GM18505 (cell line): Measurements from ENCODE around the gene EIF5A2.
"Not testable (repeated sequence)": the region's sequence is repeated elsewhere in the genome, so short reads cannot be mapped to it uniquely, and the experiment has no call there.

Source experiments
- ATAC-seq: cut with Tn5 transposase; IDR thresholded peaks from one replicate; pipeline ENCODE4 v1.9.1; 2021; ENCODE audit not compliant: unreplicated experiment
- POLR2A ChIP-seq: IDR thresholded peaks from 4 replicates; pipeline ENCODE4 v1.6.1; 2011; ENCODE audit warnings: borderline replicate concordance; ENCODE audit not compliant: insufficient read depth, insufficient read length; ENCODE audit errors: extremely low read depth

Gene EIF5A2

DNA sequence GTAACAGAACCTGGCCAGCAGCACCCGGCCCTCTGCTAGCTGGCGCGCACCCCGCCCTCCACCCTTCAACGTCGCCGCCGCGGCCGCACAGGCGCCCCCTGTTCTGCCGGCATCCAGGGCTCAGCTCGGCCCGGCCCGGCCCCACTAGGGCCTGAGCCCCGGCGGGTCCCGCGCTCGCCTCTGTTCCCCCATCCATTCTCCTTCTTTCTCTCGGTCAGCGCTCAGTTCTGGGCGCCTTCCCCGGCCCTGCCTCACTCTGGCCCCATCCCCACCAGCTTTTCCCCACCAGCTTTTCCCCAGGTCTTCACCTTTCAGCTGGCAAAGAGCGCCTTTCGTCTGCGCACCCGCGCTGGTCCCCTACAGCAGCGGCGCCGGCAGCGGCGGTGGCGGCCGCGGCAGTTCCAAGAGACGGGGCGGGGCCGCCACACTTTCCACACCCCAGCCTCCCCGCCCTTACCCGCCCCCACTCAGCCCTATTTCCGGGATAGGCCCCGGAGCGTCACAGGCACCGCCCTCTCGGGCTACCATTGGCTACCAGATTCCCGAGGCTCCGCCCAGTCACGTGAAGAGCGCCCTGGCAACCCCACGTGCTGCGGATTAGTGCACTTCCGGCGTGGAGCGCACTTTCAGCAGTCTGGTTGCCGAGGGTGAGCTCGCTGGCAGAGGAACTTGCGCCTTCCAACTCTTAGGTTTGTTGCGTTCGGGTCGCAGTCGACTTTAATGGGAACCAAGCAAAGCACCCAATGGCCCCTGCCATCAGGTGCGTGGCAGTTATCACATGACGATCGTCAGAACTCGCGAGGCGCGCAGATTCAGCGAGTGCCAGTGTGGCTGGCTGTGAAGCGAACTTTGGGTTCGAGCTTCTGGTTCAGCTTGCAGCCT is at the start of gene EIF5A2:
Gene EIF5A2, minus strand, starts transcription at position 403 of the 882 bp plus-strand sequence. CDS start 831 bp downstream, outside the sequence.
- peak; percentile 58 for TF ChIP-seq POLR2A
- peak; percentile 91 for ATAC-seq

DNA sequence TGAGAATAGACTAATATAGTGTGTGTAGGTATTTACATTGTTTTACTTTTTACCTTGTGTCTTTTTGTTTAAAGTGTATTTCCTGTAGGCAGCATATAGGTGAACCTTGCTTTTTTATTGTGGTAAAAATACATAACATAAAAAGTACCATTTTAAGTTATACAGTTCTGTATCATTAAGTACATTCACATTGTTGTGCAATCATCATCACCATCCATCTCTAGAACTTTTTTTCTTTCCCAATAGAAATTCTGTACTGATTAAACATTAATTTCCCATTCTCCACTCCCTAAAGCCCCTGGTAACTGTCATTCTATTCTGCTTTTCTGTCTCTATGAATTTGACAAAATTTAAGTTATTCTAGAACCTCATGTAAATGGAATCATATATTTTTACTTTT is 48.2 kb upstream of the EIF5A2 start:
- TF ChIP-seq POLR2A, result no peak
- ATAC-seq, result no peak

DNA sequence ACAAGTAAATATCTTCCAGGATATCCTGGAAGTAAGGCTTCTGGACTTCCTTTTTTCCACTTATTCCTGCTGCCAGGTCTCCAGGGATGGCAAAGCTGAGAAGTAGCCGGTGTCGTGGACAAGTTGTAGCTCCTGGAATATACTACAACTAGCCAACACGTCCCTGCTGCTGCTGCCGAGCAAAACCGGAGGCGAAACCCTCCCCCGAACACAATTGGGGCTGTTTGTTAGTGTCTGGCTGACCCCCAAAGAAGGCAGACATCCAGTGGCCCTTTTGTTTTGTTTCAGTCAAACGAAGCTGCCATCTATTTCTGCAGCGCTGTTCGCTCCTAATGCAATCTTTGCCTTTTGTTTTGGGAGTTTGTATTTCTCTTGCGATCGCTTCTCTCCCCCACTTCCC is 45.3 kb upstream of the EIF5A2 start:
- no peak for TF ChIP-seq POLR2A
- no peak for ATAC-seq

DNA sequence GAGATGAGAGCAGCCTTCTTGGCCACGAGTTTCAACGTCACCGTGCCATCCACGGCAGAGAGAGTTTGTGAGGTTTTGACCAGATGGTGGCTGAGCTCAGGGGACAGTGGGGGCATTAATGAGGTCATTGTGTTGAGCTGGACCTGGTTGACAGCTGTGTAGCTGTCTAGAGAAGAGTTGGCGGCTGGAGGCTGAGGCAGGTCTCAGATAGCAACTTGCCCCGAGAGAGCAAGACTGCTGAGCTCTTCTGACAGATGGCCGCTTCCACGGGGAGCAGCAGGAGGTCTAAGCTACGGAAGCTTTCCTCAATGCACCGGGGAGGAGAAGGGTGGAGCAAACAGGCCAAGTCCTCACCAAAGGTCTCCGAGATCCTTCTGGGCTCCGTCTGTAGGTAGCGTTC is 44.8 kb upstream of the EIF5A2 start:
- ATAC-seq, result no peak
- no peak for TF ChIP-seq POLR2A

DNA sequence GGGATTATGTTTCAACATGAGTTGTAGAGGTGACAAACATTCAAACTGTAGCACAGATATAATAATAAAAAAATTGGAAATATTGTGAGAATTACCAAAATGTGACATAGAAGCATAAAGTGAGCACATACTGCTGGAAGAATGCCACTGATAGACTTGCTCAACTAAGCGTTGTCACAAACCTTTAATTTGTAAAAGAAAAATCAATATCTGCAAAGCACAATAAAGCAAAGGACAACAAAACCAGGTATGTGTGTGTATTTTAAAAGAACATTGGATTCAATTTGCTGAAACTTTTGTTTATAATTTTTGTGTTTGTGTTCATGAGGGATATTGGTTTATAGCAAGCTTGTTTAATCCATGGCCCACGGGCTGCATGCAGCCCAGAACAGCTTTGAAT is 40.8 kb upstream of the EIF5A2 start:
- ATAC-seq, result no peak
- no peak for TF ChIP-seq POLR2A

DNA sequence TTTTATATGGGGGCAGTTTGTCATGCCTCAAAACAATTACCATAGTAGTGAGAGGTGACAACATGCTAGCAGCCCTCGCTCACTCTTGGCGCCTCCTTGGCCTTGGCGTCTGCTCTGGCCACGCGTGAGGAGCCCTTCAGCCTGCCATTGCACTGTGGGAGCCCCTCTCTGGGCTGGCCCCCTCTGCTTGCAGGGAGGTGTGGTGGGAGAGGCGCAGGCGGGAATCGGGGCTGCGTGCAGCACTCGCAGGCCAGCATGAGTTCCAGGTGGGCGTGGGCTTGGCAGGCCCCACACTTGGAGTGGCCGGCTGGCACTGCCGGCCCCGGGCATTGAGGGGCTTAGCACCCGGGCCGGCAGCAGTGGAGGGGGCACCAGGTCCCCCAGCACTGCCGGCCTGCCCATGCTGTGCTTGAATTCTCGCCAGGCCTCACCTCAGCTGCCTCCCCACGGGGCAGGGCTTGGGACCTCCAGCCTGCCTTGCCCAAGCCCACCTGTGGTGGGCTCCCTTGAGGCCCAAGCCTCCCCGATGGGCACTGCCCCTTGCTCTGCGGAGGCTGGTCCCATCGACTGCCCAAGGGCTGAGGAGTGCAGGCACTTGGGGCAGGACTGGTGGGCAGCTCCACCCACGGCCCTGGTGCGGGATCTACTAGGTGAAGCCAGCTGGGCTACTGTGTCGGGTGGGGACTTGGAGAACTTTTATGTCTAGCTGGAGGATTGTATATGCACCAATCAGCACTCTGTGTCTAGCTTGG is 38.8 kb upstream of the EIF5A2 start:
- ATAC-seq, result no peak
- TF ChIP-seq POLR2A, result no peak

DNA sequence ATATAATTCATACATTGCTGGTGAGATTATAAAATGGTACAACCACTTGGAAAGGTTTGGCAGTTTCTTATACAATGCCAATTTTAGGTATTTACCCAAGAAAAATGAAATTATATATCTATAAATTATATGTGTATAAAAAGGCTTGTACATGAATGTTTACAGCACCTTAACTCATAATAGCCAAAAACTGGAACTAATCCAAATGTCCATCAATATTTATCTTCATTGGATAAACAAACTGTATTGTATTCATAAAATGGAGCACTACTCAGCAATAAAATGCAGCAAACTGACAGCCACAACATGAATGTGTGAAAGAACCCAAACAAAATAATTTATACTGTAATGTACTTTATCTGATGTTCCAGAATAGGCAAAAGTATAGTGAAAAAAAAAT is 33.6 kb upstream of the EIF5A2 start:
- ATAC-seq, result no peak
- no peak for TF ChIP-seq POLR2A

DNA sequence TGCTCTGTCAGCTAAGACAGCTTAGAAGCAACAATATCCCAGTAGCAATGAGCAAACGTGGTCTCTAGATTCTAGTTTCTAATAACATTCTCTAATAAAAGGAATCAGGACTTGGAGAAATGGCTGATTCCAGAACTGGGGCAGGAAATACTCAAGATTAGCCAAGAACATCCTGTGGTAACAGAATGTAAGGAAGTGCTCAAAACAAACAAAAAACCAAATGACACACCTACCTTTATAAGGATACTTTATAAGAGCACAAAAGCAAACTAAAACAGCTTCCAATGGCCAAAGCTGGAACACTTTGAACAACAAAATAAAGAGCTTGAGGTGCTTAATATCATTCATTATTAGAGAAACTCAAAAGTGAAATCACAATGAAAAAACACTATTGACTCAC is 33.1 kb upstream of the EIF5A2 start:
- no peak for TF ChIP-seq POLR2A
- ATAC-seq, result no peak

DNA sequence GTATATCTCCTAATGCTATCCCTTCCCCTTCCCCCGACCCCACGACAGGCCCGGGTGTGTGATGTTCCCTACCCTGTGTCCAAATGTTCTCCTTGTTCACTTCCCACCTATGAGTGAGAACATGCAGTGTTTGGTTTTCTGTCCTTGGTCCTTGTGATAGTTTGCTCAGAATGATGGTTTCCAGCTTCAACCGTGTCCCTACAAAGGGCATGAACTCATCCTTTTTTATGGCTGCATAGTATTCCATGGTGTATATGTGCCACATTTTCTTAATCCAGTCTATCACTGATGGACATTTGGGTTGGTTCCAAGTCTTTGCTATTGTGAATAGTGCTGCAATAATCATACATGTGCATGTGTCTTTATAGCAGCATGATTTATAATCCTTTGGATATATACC is 24.6 kb upstream of the EIF5A2 start:
- not testable (repeated sequence) for ATAC-seq

DNA sequence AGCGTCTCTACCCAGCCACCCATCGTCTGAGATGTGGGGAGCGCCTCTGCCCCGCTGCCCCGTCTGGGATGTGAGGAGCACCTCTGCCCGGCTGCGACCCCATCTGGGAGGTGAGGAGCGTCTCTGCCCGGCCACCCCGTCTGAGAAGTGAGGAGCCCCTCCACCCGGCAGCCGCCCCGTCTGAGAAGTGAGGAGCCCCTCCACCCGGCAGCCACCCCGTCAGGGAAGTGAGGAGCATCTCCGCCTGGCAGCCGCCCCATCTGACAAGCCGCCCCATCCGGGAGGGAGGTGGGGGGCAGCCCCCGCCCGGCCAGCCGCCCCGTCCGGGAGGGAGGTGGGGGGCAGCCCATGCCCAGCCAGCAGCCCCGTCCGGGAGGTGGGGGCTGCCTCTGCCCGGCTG is 15.1 kb upstream of the EIF5A2 start:
- ATAC-seq, result not testable (repeated sequence)

DNA sequence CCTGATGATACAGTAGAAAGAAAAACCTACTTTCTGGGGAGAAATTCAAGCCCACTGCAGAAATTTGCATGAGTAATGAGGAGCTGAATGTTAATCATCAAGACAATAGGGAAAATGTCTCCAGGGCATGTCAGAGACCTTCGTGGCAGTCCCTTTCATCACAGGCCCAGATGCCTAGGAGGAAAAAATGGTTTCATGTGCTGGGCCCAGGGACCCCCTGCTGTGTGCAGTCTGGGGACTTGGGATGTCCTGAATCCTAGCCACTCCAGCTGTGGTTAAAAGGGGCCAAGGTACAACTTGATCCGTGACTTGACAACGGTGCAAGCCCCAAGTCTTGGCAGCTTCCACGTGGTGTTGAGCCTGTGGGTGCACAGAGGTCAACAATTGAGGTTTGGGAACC is 10.3 kb upstream of the EIF5A2 start:
- no peak for ATAC-seq
- TF ChIP-seq POLR2A, result no peak

DNA sequence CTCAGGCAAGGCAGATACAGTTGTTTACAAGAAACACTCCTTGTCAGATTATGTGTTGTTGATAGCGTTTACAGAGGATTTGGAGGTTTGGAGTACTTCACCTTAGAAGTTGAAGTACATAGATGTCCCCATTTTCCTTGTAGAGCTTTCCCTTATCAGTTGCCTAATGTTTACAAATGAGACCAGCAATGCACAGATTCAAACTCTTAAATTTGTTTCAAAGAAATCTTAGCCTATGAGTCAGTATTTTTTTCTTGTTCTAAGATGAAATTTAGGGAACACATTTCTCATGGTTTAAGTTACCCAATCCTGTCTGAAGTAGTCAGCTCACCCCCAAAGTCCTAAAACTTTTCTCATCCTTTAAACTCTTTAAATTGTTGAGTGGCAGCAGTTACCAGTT is 6.3 kb upstream of the EIF5A2 start:
- TF ChIP-seq POLR2A, result no peak
- ATAC-seq, result no peak

DNA sequence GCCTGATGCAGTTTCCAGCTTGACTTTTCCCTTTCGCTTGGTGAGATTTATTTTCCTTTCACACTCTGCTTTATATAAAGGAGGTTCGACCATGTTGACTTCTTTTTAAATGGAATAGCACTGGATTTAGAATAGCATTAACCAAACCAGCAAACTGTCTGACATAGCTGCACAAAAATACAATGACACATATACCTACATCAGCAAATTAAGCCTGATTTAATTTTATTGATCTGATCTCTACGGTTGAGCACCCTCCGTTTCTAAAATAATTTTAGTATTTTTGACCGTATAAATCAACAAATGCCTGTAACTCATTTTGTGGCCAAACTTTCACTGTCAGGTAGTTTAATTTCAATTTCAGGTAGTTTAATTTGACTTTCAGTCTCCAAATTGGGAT is 5.8 kb upstream of the EIF5A2 start:
- ATAC-seq, result no peak
- TF ChIP-seq POLR2A, result no peak

DNA sequence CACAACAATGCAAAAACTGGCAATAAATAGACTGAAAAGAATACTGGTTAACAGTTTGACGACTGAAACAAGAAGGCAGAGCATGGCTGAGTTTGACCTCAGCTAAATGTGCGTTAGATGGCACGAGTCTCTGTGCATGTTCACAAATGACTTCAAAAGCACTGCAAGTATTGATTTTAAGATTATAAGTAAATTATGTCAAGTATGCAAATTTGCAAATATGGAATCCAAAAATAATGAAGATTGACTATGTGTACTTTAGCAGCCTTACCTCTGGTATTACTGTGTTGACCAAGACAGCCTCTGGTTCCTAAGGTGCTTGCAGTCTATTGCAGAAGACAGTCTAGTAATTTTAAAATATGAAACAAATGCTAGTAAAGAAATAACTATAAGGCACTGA is 2.6 kb upstream of the EIF5A2 start:
- ATAC-seq, result no peak
- no peak for TF ChIP-seq POLR2A

DNA sequence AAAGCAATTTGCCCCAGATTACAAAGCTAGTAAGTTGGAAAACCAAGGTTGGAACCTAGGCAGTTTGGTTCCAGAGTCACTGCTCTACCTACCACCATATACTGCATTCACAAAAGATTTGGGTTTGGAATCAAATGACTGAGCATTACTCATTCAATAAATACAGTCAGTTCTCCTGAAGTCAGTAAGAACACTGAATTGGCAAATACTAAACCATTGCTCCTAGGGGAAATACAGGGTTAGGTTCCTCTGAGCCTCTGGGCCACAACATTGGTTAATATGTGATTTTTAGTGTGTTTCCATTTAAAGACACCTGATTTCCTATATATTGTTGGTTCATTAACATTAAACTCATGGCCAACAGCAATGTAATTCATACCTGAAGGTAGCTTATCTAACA is 2.1 kb upstream of the EIF5A2 start:
- TF ChIP-seq POLR2A, result no peak
- no peak for ATAC-seq
